Stimulated activated effector memory CD8-positive, alpha-beta T cell treated with anti-CD3 and anti-CD28 coated beads, Interleukin-12 subunit alpha, Interleukin-12 subunit beta, amount 100 ng/mL, for 72 hours (primary cell): ENCODE measurements around the gene LONP2.
A peak's percentile ranks its signal among the peaks of the same experiment; 100 is the strongest.
"Not testable (repeated sequence)": the region's sequence is repeated elsewhere in the genome, so short reads cannot be mapped to it uniquely, and the experiment has no call there.

Experiments
- ATAC-seq: fragments of 150-1000 bp; cut with Tn5 transposase; 2 replicates; pipeline ENCODE4 v1.10.0; 2021
- DNase-seq, 2 donors: peaks; one replicate each; pipeline ENCODE4 v3.0.0; 2021 to 2022; ENCODE audit warnings: low spot score in 2 of 2
- H3K27ac Mint-ChIP-seq: one replicate; pipeline ENCODE4 v1.8.0; 2022; ENCODE audit warnings: mild to moderate bottlenecking, mixed read lengths
- H3K36me3 Mint-ChIP-seq: one replicate; pipeline ENCODE4 v1.8.0; 2022; ENCODE audit warnings: mild to moderate bottlenecking, mixed read lengths
- H3K4me1 Mint-ChIP-seq: one replicate; pipeline ENCODE4 v1.8.0; 2022; ENCODE audit warnings: mixed read lengths
- H3K4me3 Mint-ChIP-seq: one replicate; pipeline ENCODE4 v1.8.0; 2022; ENCODE audit warnings: mild to moderate bottlenecking, mixed read lengths
- H3K9me3 Mint-ChIP-seq: one replicate; pipeline ENCODE4 v1.8.0; 2022; ENCODE audit warnings: mixed read lengths

Gene LONP2

GRCh38 chr16:48373258-48374029 is 129.3 kb downstream of the LONP2 start:
- H3K4me3 Mint-ChIP-seq = no peak overlapping the region
- H3K9me3 Mint-ChIP-seq = no peaks in the 10 kb centered on the region
- no peaks in the 10 kb centered on the region for H3K36me3 Mint-ChIP-seq
- DNase-seq (no peak), ATAC-seq (no peak)
- H3K27ac Mint-ChIP-seq = no peak overlapping the region
- peaks cover 2% of the 10 kb centered on the region for H3K4me1 Mint-ChIP-seq

GRCh38 chr16:48374255-48374654 is 130.2 kb downstream of the LONP2 start:
- ATAC-seq (no peak), DNase-seq (no peak)
- no peaks in the 10 kb centered on the region for H3K36me3 Mint-ChIP-seq
- H3K27ac Mint-ChIP-seq = no peak overlapping the region
- no peaks in the 10 kb centered on the region for H3K9me3 Mint-ChIP-seq
- H3K4me3 Mint-ChIP-seq = no peak overlapping the region
- peaks cover 10% of the 10 kb centered on the region for H3K4me1 Mint-ChIP-seq

DNA sequence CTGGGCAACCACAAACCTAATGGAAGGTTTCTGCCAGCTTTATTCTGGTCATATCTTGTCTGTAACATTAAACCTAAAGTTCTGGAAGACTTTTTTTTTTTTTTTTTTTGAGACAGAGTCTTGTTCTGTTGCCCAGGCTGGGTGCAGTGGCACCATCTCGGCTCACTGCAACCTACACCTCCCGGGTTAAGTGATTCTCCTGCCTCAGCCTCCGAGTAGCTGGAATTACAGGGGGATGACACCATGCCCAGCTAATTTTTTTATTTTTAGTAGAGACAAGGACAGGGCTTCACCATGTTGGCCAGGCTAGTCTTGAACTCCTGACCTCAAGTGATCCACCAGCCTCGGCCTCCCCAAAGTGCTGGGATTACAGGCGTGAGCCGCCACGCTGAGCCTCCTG is 133.2 kb downstream of the LONP2 start:
- ATAC-seq, DNase-seq, H3K36me3 Mint-ChIP-seq, H3K9me3 Mint-ChIP-seq, H3K27ac Mint-ChIP-seq, H3K4me3 Mint-ChIP-seq: not testable (repeated sequence)
- H3K4me1 Mint-ChIP-seq = peaks cover 26% of the 10 kb centered on the region

DNA sequence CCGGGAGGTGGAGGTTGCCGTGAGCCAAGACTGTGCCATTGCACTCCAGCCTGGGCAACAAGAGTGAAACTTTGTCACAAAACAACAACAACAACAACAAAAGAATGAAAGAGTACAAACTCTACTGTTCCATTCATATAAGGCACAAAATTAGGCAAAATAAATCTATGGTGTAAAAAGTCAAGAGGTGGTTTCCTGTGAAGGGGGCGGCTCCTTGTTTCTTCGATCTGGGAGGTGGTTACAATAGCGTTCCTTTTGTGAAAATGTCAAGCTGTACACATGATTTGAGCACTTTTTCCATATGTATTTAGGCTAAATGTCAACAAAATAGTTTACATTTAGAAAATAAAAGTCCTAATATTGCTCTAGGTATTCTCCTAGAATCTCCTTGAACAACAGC is 134.2 kb downstream of the LONP2 start:
- no peak overlapping the region for H3K4me3 Mint-ChIP-seq
- H3K36me3 Mint-ChIP-seq = peaks cover 4% of the 10 kb centered on the region
- DNase-seq (no peak), ATAC-seq (no peak)
- H3K4me1 Mint-ChIP-seq = peaks cover 29% of the 10 kb centered on the region
- H3K27ac Mint-ChIP-seq = no peak overlapping the region
- H3K9me3 Mint-ChIP-seq = no peaks in the 10 kb centered on the region

GRCh38 chr16:48378836-48379235 is 134.7 kb downstream of the LONP2 start:
- Mint-ChIP-seq H3K27ac (no peak overlapping the region), H3K4me1 (peaks cover 34% of the 10 kb centered on the region)
- no peak for ATAC-seq

DNA sequence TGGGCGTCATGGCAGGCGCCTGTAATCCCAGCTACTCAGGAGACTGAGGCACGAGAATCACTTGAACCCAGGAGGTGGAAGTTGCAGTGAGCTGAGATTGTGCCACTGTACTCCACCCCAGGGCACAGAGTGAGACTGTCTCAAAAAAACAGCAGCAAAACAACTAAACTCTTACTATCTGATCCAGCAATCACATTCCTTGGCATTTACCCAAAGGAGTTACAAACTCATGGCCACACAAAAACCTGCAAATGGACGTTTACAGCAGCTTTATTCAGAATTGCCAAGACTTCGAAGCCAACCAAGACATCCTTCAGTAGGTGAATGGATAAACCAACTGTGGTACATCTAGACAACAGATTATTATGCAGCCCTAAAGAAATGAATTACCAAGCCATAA is 137.1 kb downstream of the LONP2 start:
- DNase-seq (no peak), ATAC-seq (no peak)
- Mint-ChIP-seq H3K36me3 (peaks cover 20% of the 10 kb centered on the region), H3K4me3 (no peak overlapping the region), H3K4me1 (peaks cover 44% of the 10 kb centered on the region), H3K9me3 (no peaks in the 10 kb centered on the region), H3K27ac (no peak overlapping the region)

More at GRCh38 chr16:48378836-48379235, 134.7 kb downstream of the LONP2 start:
- Mint-ChIP-seq H3K4me3 (no peak overlapping the region), H3K9me3 (no peaks in the 10 kb centered on the region), H3K36me3 (peaks cover 7% of the 10 kb centered on the region)
- no peak for DNase-seq

DNA sequence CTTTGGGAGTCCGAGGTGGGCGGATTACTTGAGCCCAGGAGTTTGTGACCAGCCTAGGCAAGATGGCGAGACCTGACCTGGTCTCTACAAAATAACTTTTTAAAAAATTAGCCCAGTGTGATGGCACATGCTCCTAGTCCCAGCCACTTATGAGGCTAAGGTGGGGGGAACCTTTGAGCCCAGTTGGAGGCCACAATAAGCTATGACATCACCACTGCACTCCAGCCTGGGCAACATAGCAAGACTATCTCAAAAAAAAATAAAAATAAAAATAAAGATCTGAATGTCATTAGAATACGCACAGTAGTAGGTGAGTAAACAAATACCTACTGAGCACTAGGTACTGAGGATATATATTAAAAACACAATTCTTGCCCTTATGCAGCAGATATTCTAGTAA is 138.0 kb downstream of the LONP2 start:
- Mint-ChIP-seq H3K27ac (no peak overlapping the region), H3K4me1 (peaks cover 44% of the 10 kb centered on the region), H3K36me3 (peaks cover 20% of the 10 kb centered on the region), H3K4me3 (no peak overlapping the region), H3K9me3 (no peaks in the 10 kb centered on the region)
- no peak for DNase-seq
- no peak for ATAC-seq

GRCh38 chr16:48383009-48383876 is 139.1 kb downstream of the LONP2 start:
- ATAC-seq (no peak), DNase-seq (no peak)
- peak overlapping the region; percentile 86 for H3K4me3 Mint-ChIP-seq
- no peaks in the 10 kb centered on the region for H3K9me3 Mint-ChIP-seq
- peaks cover 20% of the 10 kb centered on the region for H3K36me3 Mint-ChIP-seq
- H3K4me1 Mint-ChIP-seq = peaks cover 44% of the 10 kb centered on the region
- H3K27ac Mint-ChIP-seq = peak overlapping the region; percentile 94

- Mint-ChIP-seq H3K4me3 (peak overlapping the region; percentile 86), H3K36me3 (peaks cover 20% of the 10 kb centered on the region), H3K27ac (peak overlapping the region; percentile 94), H3K4me1 (peaks cover 37% of the 10 kb centered on the region), H3K9me3 (no peaks in the 10 kb centered on the region)
- ATAC-seq (no peak), DNase-seq (peak in 1 of 2 donors; percentile 63)
Measured at GRCh38 chr16:48383877-48384519, 139.9 kb downstream of the LONP2 start.

GRCh38 chr16:48384520-48385252 is 140.6 kb downstream of the LONP2 start:
- H3K27ac Mint-ChIP-seq = peak overlapping the region; percentile 95
- peaks cover 20% of the 10 kb centered on the region for H3K36me3 Mint-ChIP-seq
- ATAC-seq (peak; percentile 75), DNase-seq (peak; percentile 11 to 65)
- H3K9me3 Mint-ChIP-seq = no peaks in the 10 kb centered on the region
- H3K4me1 Mint-ChIP-seq = peaks cover 30% of the 10 kb centered on the region
- peak overlapping the region; percentile 86 for H3K4me3 Mint-ChIP-seq

DNA sequence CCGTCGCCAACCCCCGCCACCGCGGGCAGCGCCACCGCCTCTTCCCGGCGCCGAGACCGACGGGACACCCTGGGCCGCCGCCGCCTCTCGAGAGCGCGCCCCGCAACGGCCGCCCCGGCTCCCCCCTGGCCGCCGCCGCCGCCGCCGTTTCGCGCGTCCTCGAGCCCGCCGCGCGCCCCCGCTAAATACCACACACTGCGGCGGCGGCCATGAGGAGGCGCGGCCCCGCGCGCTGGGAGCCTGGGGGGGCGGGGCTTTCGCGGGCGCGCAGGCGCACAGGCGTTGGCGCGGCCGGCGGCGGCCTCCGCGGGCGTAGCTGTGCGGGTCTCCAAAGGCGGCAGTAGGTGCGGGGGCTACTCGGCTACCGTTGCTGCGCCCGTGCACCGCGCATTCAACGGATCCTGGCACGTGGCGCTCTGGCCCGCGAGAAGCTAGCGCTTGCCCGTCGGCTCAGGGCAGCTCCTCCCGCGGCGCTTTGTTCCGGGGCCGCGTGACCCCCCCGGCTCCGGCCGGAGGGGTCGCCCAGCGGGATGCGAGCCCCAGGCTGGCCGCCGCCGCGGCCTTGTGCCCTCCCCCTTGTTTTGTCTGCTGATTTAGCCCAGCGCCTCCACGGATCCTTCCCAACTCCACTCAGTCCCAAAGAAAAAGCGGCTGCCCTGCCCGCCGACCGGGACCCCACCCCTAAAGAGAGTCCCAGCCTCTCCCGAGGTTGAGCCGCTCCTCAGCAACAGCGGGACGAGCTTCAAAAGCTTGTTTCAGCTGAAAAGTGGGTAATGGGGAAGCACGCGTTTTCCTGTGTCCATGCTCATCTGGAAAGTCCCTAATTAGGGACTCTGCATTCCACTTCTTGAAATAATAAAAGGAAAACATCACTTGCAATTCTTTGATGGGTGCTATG is 141.4 kb downstream of the LONP2 start, which contains the start of gene SIAH1:
TSS of gene SIAH1 (minus strand) at position 161 of the 898 bp plus-strand sequence. CDS start 22,985 bp downstream, outside the sequence.
- peak within 1 kb of the TSS; percentile 95 for H3K27ac Mint-ChIP-seq
- peaks cover 17% of the 10 kb centered on the region for H3K36me3 Mint-ChIP-seq
- no peaks in the 10 kb centered on the region for H3K9me3 Mint-ChIP-seq
- H3K4me3 Mint-ChIP-seq = peak within 1 kb of the TSS; percentile 86
- peaks cover 28% of the 10 kb centered on the region for H3K4me1 Mint-ChIP-seq
- DNase-seq (peak; percentile 92), ATAC-seq (peak; percentile 89)

DNA sequence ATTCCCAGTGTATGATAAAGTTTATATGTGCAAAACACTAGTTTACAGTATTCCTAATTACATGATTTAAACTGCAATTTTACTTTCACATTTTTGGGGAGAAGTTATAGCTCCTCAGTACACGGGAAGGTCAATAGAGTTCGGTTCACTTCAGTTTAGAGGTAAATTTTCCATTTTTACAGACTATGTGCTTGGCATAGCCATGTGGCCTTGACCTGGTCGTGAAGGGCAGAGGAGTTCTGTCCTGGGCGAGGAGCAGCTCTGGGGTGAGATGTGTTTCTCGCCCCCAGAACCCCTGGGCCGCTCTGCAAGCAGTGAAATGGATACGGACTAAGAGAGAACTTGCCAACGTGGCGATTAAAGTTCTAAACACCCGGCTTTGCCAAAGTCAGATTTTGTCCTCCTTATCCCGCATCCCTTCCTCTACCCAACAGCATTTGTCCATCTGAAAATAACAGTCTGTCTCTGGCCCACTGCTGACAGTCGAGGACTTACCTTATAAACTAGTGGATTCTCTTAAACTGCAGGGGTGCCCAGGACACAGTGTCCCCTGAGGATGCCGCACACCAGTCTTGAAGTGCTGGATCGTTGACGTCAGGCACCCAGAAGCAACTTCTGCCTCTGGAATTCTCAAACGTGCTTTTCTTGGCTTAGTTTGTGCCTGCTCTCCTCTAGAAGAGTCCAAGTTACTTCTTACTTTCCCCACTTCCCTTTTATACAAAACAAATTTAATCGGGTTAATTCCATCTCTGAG is 142.6 kb downstream of the LONP2 start:
- no peaks in the 10 kb centered on the region for H3K9me3 Mint-ChIP-seq
- peak overlapping the region; percentile 85 for H3K4me3 Mint-ChIP-seq
- DNase-seq (no peak), ATAC-seq (no peak)
- H3K27ac Mint-ChIP-seq = no peak overlapping the region
- peaks cover 17% of the 10 kb centered on the region for H3K36me3 Mint-ChIP-seq
- H3K4me1 Mint-ChIP-seq = peaks cover 21% of the 10 kb centered on the region

- H3K4me1 Mint-ChIP-seq = peaks cover 8% of the 10 kb centered on the region
- H3K4me3 Mint-ChIP-seq = no peak overlapping the region
- no peaks in the 10 kb centered on the region for H3K9me3 Mint-ChIP-seq
- ATAC-seq (no peak), DNase-seq (no peak)
- H3K27ac Mint-ChIP-seq = no peak overlapping the region
- H3K36me3 Mint-ChIP-seq = no peaks in the 10 kb centered on the region
Measured at GRCh38 chr16:48392407-48392806, 148.3 kb downstream of the LONP2 start.
